Hepatic stellate cell (primary cell): ENCODE data around the gene GNG13.

ENCODE experiments used
- DNase-seq: peaks from one replicate; pipeline ENCODE4 v3.0.0; 2011; ENCODE audit warnings: low spot score

Gene GNG13

DNA sequence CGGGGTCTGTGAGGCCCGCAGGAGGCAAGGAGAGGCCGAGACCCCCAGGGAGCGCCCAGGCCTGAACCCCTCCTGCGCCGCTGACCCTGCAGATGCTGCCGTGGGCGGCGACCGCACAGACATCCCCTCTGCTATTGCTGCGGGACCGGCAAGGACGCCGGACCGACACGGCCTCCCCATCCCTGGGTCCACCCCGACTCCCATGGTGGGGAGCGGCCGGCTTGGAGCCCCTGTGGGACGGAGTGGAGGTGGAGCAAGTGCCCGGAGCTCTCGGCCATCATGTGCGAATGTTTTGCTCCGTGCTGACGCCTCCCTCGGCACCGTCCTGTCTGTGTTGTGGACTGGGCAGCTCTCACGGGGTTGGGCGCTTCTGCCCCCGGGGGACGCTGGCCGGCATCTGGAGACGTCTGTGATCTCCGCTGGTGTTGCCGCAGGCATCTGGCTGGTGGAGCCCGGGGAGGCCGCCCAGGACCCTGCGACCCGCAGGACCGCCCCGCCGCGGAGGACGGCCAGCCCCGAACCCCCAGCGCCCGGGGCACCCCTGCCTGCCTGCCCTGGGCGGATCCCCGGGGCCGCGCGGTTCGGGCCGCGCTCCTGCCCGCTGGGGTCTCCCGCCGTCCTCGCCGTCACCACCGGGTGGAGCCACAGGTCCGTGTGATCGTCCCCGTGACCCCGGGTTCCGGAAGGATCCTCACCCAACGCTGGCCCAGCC lies 12.8 kb upstream of the GNG13 start:
- peak; percentile 76 for DNase-seq

DNA sequence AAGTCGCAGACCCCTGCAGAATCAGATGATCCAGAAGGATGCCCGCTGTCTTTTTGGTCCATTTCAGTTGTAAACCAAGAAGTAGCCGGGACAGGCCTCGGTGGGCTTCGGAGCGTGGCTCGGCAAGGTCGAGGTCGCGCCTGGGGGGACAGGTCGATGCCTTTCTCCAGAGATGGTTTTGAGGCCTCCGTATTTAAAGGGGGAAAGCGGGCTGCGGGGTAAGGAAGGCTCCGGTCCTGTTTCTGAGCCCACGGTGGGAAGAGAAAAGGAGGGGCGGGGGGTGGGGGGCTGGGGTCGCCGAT lies 7.5 kb upstream of the GNG13 start:
- DNase-seq: no peak

DNA sequence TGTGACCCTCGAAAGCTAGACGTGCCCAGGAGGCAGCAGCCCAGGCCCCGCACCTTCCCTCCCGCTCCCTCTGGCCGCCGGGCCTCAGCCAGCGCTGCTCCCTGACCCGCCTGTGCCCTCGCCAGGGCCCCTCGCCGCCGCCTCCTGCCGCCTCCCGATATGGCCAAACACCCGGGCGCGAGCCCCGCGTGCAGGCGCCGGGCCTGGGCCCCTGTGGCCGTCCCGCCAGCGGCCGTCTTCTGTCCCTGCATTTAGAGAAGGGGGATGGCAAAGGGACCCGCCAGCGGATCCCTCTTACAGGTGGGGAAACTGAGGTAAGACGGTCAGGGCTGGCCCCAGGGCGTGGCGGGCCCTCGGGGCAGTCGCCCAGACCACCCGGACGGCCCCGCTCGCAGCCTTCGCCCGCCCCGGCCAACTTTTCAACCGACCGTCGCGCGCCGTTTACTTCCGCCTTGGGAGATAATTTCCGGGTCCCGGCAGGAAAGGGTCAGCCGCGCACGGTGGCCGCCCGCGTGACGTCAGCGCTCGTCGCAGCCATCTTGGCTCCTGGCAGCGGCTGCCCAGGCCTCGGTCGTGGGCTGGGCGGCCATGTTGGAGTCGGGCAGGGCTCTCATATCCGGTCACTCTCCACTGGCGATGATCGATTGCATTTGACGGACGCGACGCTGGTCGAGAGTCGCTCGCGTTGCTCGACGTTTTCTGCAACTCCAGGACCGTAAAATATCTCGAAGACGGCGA lies 7.0 kb upstream of the GNG13 start:
- peak; percentile 98 for DNase-seq

DNA sequence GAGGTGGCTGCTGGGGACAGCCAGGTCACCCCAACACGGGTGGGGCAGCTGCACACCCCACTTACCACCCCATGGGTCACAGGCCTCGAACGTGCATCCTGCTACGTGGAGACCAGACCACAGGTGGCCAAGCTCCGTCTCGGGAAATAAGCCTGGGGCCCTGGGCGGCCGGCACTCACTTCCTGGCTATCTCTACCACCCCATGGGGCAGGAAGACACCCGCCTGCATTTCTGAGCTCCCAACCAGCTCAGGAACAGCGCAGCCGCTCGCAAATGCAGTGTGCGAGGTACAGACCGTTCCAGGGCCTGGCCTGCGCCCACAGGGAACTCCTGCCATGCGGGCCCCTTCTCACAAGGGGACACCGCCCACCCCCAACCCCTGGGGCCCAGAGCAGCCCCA lies 4.9 kb upstream of the GNG13 start:
- no peak for DNase-seq

DNA sequence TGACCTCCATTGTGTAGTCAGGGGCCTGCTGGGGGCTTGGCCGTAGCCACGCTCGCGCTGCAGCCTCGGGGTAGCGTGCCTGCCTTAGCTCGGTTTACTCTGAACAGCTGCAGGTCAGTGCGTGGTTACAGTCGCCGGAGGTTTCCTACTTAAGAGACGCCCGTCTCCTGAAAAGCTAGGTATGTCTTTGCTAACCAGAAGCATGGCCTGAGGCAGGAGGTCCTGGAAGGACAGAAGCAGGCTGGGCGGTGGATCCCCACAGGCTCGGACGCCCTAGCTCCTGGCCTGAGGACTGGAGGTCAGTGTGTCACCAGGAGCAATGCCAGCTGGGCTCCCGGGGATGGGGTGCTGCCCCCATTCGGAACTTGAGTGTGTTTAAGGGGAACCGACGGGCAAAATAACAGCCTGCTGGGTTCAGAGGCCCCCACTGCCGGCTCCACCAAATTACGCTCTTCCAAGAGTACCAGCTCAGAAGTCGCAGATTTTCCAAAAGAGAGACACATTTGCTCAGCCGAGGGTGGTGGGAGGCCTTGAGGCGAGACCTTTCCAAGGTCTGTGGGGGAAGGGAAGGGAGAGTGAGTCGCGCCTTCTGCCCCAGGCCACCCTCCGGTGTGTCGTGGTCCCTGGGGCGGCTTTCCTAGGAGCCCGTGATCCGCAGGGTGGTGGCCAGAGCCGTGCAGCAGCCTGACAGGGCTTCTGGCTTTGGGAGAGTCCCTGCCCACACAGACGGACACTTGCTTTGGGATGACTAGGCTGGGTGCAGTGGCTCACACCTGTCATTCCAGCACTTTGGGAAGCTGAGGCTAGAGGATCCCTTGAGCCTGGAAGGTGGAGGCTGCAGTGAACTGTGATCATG lies 3.9 kb upstream of the GNG13 start:
- DNase-seq: no peak

DNA sequence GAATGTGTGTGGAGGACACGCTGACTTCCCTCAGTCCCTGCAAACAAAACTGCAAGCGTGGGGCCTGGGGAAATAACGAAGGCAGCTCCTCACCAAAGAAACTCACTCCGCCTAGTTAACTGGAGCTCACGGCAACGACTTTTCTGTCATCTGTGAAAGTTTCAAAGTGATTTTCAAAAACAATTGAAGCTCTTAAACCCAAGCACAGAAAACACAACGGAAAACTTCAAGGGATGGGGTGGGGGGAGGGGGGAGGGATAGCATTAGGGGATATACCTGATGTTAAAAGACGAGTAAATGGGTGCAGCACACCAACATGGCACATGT lies 3.2 kb upstream of the GNG13 start:
- DNase-seq: no peak

DNA sequence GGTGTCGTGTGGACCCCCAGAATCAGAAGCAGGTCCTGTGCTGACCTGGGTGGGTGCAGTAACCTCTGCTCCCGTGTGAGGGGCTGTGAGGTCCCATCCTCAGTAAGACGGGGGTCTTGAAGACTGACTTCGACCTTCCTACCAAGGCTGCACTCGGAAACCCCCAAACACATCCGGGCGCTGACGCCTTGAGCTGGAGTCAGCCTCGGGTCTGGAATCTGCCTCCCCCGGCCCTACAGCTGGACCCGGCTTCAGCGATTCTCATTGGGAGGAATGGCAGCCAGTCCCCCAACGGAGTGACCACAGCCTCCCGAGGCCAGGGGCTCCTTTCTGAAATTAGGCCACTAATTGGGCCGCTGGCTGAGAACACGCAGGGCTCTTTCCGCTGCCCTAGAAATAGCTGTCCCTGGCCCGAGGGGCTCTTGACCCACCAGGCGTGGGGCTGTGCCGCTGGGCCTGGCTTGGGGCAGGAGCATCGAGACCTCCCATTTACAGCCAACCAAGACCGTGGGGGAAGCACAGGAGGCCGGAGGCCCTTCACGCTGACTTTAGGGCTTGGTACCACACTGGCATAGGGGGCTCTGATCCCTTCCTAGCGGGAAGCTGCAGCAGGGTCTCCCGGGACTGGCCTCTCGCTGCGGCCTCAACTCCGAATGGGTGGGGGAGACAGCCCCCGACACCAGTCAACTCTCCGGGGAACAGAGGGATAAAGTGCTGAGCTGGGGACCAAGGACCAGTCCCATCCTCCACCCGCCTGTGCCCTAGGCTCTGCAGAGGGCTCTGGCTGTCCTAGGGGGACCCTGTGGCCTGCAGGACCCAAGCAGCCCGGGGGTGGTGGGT lies 2.6 kb upstream of the GNG13 start:
- no peak for DNase-seq

DNA sequence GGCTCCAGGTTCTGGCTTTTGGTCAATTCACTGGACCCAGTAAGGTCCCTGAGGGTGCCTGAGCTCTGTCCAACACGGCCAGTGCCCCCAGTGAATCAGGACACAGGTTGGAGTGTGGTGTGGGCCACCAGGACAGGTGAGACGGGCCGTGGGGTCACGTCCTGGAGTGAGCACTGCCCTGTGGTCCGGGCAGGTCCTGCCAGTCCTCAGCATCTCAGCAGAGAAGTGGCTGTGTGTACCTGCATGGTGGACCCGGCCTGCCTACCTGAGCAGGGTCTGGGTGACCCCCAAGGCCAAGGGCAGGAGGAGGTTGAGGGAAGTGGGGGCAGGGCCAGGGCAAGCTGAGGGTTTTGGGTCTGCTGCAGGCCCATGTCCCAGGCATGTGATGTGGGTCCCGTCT lies 1.9 kb upstream of the GNG13 start:
- no peak for DNase-seq

DNA sequence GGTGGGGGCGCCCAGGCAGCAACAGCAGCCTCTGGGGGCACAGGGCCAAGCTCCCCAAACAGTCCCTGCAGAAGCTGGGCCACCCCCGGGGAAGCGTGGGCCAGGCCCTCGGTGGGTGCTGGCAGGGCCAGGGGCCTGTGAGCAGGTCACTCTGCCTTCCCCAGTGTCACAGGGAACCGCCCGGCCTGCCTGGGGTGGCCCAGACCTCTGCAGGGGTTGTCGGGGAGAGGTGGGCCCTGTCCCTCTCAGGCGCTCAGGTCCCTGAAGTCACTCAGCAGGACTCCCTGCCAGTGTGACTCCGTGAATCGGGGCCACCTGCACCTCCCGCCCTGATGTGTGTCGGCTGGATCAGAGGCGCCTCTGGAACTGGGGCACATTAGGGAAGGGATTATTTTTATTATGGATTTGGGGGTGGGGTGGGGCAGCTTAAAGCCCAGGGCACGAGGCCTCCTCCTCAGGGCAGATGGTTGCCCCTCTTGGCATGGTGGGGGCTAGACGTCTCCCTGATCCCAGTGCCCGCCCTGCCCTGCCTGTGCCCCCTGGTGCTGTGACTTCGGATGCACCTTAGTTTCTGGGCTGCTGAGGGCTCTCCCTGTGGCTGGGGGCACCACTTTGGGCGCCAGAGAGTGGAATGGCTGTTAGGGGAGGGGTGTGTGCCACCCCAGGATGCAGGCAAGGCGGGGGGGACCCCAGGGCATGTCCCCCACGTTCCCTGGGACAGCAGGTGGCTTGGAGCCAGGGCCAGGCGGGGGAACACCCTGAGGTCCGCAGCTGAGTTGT lies 1.2 kb upstream of the GNG13 start:
- no peak for DNase-seq

DNA sequence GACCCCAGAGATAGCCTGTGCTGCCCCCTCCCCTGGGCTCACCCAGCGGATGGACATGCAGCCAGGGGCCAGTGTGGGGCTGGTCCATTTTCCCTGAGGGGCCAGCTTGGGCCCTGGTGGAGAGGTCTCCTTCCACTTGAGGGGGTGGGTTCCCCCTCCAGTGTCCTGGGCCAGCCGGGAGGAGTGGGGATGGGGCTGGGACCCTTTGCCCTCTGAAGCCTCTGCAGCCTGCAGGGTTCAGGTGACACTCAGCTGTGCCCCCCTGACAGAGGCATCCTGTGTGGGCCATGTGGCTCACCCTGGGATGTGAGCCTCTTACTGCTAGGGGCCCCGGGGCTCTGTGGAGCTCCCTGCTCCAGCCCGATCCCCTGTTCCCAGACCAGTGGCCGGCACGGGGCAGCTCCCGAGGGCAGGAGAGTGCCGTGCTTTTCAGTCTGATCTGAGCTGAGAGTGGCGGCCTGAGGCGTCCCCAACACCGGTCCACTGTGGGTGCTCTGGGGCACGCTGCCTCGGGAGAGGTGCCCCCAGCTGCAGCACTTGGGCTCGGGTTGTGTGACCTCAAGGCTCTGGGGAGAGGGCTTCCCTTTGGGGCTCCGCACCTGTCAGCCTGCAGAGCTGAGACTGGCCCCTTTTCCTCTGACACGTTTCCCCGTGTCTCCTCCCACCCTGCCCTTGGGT lies 439 bp upstream of the GNG13 start:
- no peak for DNase-seq

DNA sequence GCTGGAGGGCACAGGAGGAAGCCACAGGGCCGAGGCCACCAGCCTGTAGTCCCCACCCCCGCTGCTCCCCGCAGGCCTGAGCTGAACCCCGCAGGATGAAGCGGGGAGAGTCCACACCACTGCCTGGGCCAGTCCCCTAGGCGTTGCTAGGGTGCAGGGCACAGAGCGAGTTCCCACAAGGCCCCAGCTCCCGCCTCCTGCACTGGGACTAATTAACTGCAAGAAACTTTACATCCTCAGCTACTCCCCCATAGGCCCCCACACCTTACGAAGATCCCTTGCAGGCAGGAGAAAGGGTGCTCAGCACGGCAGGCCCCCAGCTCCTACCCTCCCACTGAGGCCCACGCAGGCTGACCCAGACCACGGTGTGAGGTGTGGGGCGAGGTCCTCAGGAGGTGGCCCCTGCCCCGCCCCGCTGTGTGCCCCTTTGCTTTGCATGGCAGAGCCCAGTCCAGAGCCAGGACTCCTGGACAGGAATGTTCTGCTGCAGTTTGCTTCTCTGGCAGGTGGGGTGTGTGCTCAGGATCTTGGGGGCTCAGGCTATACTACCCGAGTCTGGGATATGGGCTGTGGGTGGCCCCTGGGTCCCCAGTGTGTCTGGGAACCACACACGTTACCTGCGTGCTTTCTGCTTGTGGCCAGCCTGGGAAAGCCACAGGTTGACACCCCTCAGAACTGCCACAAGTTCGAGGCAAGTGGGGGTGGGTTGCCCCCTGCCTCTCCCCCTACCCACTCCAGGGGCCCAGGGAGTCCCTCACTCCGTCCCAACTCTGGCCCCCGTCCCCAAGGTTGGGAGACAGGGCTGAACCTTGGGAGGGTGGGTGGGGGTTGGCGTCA lies 1.2 kb downstream of the GNG13 start:
- no peak for DNase-seq

DNA sequence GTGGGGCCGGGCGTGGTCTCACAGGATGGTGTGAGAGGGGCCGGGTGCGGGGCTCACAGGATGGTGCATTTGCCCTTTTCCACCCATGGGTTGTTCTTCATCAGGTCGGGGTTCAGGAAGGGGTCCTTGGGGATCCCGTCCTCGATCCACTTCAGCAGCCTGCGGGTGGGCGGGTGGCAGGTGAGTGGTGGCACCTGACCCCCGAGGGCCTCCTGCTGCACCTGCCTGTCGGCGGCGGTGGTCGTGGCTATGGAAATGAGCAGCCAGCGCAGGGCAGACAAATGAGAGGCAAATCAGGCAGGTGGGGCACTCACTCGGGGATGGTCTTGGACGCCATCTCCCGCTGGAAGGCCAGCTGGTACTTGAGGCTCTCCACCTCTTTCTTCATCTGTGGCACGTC lies 1.9 kb downstream of the GNG13 start:
- no peak for DNase-seq

DNA sequence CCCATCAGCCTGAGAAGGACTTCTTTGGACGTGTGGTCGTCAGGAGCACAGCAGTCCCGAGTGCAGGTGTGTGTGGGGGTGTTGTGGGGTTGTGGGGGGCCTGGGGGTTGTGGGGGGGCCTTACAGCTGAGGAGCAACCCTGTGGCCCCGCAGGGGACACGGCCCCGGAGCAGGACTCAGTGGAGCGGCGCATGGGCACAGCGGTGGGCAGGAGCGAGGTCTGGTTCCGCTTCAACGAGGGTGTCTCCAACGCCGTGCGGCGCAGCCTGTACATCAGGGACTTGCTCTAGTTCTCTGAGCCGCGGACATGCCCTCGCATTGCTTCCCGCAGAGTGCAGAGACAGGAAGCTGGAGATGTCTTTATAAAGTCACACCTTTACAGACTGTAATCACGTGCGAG lies 2.8 kb downstream of the GNG13 start:
- DNase-seq: no peak

DNA sequence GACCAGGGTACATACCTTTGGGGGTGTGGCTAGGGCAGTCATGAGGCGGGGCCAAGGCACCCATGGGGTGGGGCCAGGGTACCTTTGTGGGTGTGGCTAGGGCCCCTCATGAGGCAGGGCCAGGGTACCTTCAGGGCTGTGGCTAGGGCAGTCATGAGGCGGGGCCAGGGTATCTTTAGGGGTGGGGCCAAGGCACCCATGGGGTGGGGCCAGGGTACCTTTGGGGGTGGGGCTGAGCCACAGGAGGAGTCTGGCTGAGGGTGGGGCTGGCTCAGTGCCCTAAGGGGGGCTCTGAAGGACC lies 3.5 kb downstream of the GNG13 start:
- DNase-seq: no peak

DNA sequence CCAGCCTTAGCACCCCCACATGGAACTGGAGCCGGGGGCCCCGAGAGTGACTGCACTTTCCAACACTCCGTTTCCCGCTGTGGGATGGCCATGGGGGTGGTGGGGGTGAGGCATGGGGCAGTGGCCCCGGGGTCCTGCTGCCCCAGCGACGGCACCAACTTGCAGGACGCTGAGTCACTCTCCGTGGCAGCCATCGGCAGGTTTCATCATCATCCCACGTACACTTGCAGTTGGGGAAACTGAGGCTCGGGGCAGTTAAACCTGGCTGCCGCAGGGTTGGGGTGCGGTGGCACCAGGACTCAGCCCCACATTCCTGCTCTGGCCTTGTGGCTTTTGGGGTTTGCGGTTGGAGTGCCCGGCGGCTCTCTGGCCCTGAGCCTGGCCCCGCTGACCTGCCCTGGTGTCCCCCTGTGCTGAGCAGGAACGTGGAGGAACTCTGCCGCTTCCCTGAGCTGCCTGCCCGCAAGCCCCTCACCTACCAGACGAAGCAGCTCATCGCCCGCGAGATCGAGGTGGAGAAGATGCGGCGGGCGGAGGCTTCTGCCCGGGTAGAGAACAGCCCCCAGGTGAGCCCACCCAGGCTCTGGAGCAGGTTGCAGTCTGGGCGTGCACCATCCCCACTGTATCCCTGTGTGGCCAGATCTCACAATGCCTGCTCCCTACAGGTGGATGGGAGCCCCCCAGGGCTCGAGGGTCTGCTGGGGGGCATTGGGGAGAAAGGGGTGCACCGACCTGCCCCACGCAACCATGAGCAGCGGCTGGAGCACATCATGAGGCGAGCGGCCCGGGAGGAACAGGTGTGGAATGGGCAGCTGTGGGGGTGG lies 4.0 kb downstream of the GNG13 start:
- DNase-seq: no peak

DNA sequence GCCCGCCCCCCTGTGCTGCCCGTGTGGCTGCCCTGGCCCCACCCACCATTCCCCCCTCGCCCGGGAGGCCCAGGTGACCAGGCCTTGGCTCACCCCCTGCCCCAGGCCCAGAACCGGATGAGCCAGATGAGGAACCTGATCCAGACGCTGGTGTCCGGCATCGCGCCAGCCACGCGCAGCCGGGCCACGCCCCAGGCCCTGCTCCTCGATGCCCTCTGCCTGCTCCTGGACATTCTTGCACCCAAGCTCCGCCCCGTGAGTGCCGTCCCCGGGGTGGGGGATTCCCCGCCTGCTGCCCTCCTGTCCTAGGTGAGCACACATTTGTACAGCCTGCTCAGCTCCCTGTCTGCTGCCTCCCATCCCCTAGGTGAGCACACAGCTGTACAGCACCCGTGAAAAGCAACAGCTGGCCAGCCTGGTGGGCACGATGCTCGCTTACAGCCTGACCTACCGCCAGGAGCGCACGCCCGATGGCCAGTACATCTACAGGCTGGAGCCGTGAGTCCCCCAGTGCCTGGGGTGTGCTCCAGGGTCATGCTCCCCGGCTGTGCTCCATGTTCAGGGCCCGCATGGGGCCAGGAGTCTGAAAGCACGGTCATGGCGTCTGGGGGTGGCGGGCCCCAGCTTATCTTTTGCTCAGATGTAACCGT lies 4.8 kb downstream of the GNG13 start:
- DNase-seq: no peak

DNA sequence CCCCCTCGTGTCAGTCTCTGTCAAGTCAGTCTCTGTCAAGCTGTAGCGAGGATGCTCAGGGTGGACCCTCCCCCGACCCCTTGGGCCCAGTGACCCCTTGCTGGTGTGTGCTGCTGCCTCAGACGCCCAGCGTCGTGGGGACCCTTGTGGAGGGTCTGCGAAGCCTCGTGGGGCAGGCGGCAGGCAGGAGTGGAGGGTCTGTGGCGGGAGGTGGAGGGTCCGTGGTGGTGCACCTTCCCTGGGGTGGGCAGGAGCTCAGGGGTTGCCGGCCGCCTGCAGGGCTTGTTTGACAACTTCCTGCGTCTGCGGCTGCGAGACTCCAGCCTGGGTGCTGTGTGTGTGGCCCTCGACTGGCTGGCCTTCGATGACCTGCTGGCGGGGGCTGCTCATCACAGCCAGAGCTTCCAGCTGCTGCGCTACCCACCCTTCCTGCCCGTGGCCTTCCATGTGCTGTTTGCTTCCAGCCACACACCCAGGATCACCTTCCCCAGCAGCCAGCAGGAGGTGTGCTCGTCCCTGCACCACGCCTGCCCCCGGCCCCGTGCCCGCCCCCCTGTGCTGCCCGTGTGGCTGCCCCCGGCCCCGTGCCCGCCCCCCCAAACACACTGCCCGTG lies 5.6 kb downstream of the GNG13 start:
- DNase-seq: no peak

DNA sequence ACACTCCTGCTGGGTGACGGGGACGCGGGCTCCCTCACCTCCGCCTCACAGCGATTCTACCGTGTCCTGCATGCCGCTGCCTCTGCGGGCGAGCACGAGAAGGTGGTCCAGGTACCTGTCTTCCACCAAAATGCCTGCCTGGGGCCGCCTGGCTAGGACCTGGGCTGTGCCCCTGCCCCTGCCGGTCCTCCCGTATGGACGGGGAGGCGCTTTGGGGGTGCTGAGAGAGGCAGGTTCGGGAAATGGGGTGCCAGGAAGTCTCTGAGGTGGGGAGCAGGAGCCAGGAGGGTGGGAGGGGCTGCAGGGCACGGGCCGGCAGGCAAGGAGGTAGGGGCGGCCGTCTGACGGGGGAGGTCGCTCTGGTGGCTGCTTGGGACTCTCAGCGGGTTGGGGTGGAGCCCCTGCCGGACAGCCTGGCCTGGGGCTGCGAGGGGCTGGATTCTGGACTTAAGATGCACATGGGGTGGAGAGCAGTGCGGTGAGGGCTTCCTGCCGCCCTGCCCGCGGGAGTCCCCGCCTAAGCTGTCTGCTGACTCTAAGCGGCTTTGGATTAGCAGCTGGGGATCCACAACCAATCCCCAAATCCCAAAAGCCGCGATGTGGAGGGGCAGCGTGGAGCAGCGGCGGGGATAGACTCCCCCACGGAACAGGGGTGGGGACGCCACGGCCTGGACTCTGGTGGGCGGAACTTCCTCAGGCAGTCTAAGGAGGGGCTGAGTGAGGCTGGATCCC lies 6.3 kb downstream of the GNG13 start:
- DNase-seq: no peak
